Immature natural killer cell (primary cell): ENCODE results near the gene CDH13. TPM values are rescaled to one million over a fixed set of nuclear protein-coding genes. Genes with fewer than 3 reads are reported as not detected.

ENCODE experiments used
- DNase-seq, 3 donors: peaks; one replicate each; pipeline ENCODE4 v3.0.0; 2022; ENCODE audit warnings: mixed read lengths in 1 of 3
- H3K27ac Mint-ChIP-seq, 6 donors: one replicate each; pipeline ENCODE4 v1.8.0; 2020; ENCODE audit warnings: mixed read lengths in 6 of 6, mild to moderate bottlenecking in 5 of 6, inconsistent platforms in 4 of 6, moderate library complexity in 3 of 6
- H3K27me3 Mint-ChIP-seq, 3 donors: one replicate each; pipeline ENCODE4 v1.8.0; 2020 to 2021; ENCODE audit warnings: low read depth in 3 of 3, mild to moderate bottlenecking in 3 of 3, mixed read lengths in 3 of 3, moderate library complexity in 3 of 3, inconsistent platforms in 1 of 3
- H3K36me3 Mint-ChIP-seq, 3 donors: one replicate each; pipeline ENCODE4 v1.8.0; 2020; ENCODE audit warnings: mixed read lengths in 3 of 3, inconsistent platforms in 2 of 3, mild to moderate bottlenecking in 2 of 3
- H3K4me1 Mint-ChIP-seq, 2 donors: one replicate each; pipeline ENCODE4 v1.8.0; 2020; ENCODE audit warnings: inconsistent platforms in 2 of 2, mild to moderate bottlenecking in 2 of 2, mixed read lengths in 2 of 2, moderate library complexity in 1 of 2
- H3K4me3 Mint-ChIP-seq, 5 donors: one replicate each; pipeline ENCODE4 v1.8.0; 2020; ENCODE audit warnings: mild to moderate bottlenecking in 5 of 5, mixed read lengths in 5 of 5, inconsistent platforms in 3 of 5, moderate library complexity in 3 of 5
- H3K9me3 Mint-ChIP-seq, 6 donors: one replicate each; pipeline ENCODE4 v1.8.0; 2020; ENCODE audit warnings: mild to moderate bottlenecking in 6 of 6, mixed read lengths in 6 of 6, inconsistent platforms in 4 of 6, moderate library complexity in 3 of 6
- polyA plus RNA-seq, 3 donors: library from polyadenylated mRNA; unstranded; fragments of 300-500 nt; fragmentation: Illumina TruSeq; gene quantifications; one replicate each; pipeline ENCODE4 v1.2.3, GENCODE V29; 2021

The CDH13 gene
- polyA plus RNA-seq, 3 donors from 2014 or later = not detected

- peaks cover 0 to 10% (median 4%) of the 10 kb centered on the region in 3 donors for H3K36me3 Mint-ChIP-seq
- peaks cover 2 to 10% (median 2%) of the 10 kb centered on the region in 3 donors for H3K27me3 Mint-ChIP-seq
- H3K4me1 Mint-ChIP-seq = no peaks in the 10 kb centered on the region
- H3K27ac Mint-ChIP-seq = no peak overlapping the region
- peaks cover 0 to 2% (median 0%) of the 10 kb centered on the region in 6 donors for H3K9me3 Mint-ChIP-seq
- H3K4me3 Mint-ChIP-seq = no peak overlapping the region
- no peak for DNase-seq
Observed at GRCh38 chr16:83010776-83011720, 384.3 kb downstream of the CDH13 start.

GRCh38 chr16:83011939-83012338 lies 385.2 kb downstream of the CDH13 start:
- H3K9me3 Mint-ChIP-seq = peaks cover 0 to 2% (median 0%) of the 10 kb centered on the region in 6 donors
- peaks cover 0 to 10% (median 4%) of the 10 kb centered on the region in 3 donors for H3K36me3 Mint-ChIP-seq
- no peak for DNase-seq
- H3K4me1 Mint-ChIP-seq = no peaks in the 10 kb centered on the region
- no peak overlapping the region for H3K27ac Mint-ChIP-seq
- H3K27me3 Mint-ChIP-seq = peaks cover 2 to 10% (median 3%) of the 10 kb centered on the region in 3 donors
- H3K4me3 Mint-ChIP-seq = no peak overlapping the region

GRCh38 chr16:83013071-83013470 lies 386.3 kb downstream of the CDH13 start:
- H3K9me3 Mint-ChIP-seq = peaks cover 0 to 2% (median 0%) of the 10 kb centered on the region in 6 donors
- H3K4me3 Mint-ChIP-seq = no peak overlapping the region
- no peaks in the 10 kb centered on the region for H3K4me1 Mint-ChIP-seq
- H3K27ac Mint-ChIP-seq = no peak overlapping the region
- DNase-seq = no peak
- H3K27me3 Mint-ChIP-seq = peaks cover 2 to 7% (median 3%) of the 10 kb centered on the region in 3 donors
- peaks cover 0 to 8% (median 2%) of the 10 kb centered on the region in 3 donors for H3K36me3 Mint-ChIP-seq

- Mint-ChIP-seq H3K4me3 (no peak overlapping the region), H3K36me3 (peaks cover 0 to 8% (median 0%) of the 10 kb centered on the region in 3 donors), H3K4me1 (no peaks in the 10 kb centered on the region), H3K9me3 (no peaks in the 10 kb centered on the region), H3K27ac (no peak overlapping the region), H3K27me3 (peaks cover 0 to 2% (median 1%) of the 10 kb centered on the region in 3 donors)
- no peak for DNase-seq
Observed at GRCh38 chr16:83019963-83020362, 393.2 kb downstream of the CDH13 start.

GRCh38 chr16:83021045-83021444 lies 394.3 kb downstream of the CDH13 start:
- Mint-ChIP-seq H3K27me3 (peaks cover under 1 to 3% (median 2%) of the 10 kb centered on the region in 3 donors), H3K27ac (no peak overlapping the region), H3K4me3 (no peak overlapping the region), H3K9me3 (no peaks in the 10 kb centered on the region), H3K36me3 (peaks cover 0 to 8% (median 0%) of the 10 kb centered on the region in 3 donors), H3K4me1 (no peaks in the 10 kb centered on the region)
- DNase-seq = no peak

- Mint-ChIP-seq H3K27ac (no peak overlapping the region), H3K4me1 (no peaks in the 10 kb centered on the region), H3K4me3 (no peak overlapping the region), H3K36me3 (peaks cover 0 to 8% (median 0%) of the 10 kb centered on the region in 3 donors), H3K9me3 (no peaks in the 10 kb centered on the region), H3K27me3 (peaks cover 1 to 3% (median 2%) of the 10 kb centered on the region in 3 donors)
- no peak for DNase-seq
Observed at GRCh38 chr16:83021746-83022145, 395.0 kb downstream of the CDH13 start.

GRCh38 chr16:83023011-83023410 lies 396.2 kb downstream of the CDH13 start:
- no peak for DNase-seq
- peaks cover 0 to 8% (median 0%) of the 10 kb centered on the region in 3 donors for H3K36me3 Mint-ChIP-seq
- peaks cover 5 to 10% of the 10 kb centered on the region in 2 donors for H3K4me1 Mint-ChIP-seq
- no peaks in the 10 kb centered on the region for H3K9me3 Mint-ChIP-seq
- peaks cover 1 to 2% (median 2%) of the 10 kb centered on the region in 3 donors for H3K27me3 Mint-ChIP-seq
- no peak overlapping the region for H3K27ac Mint-ChIP-seq
- H3K4me3 Mint-ChIP-seq = no peak overlapping the region

- Mint-ChIP-seq H3K4me3 (no peak overlapping the region), H3K4me1 (peaks cover 5 to 12% of the 10 kb centered on the region in 2 donors), H3K27me3 (peaks cover 1 to 2% (median 2%) of the 10 kb centered on the region in 3 donors), H3K9me3 (no peaks in the 10 kb centered on the region), H3K27ac (no peak overlapping the region), H3K36me3 (peaks cover 0 to 8% (median 0%) of the 10 kb centered on the region in 3 donors)
- DNase-seq = no peak
Observed at GRCh38 chr16:83023640-83024039, 396.9 kb downstream of the CDH13 start.

- no peaks in the 10 kb centered on the region for H3K36me3 Mint-ChIP-seq
- H3K27me3 Mint-ChIP-seq = peaks cover 0 to 2% (median 1%) of the 10 kb centered on the region in 3 donors
- H3K4me1 Mint-ChIP-seq = peaks cover 5 to 12% of the 10 kb centered on the region in 2 donors
- DNase-seq = no peak
- H3K4me3 Mint-ChIP-seq = no peak overlapping the region
- no peak overlapping the region for H3K27ac Mint-ChIP-seq
- H3K9me3 Mint-ChIP-seq = peaks cover 0 to 6% (median 0%) of the 10 kb centered on the region in 6 donors
Observed at GRCh38 chr16:83027973-83028372, 401.2 kb downstream of the CDH13 start.

GRCh38 chr16:83029467-83029866 lies 402.7 kb downstream of the CDH13 start:
- no peaks in the 10 kb centered on the region for H3K36me3 Mint-ChIP-seq
- peaks cover 0 to 2% (median 1%) of the 10 kb centered on the region in 3 donors for H3K27me3 Mint-ChIP-seq
- H3K9me3 Mint-ChIP-seq = peaks cover 0 to 6% (median 0%) of the 10 kb centered on the region in 6 donors
- H3K4me3 Mint-ChIP-seq = no peak overlapping the region
- no peak for DNase-seq
- H3K4me1 Mint-ChIP-seq = peaks cover 5 to 12% of the 10 kb centered on the region in 2 donors
- H3K27ac Mint-ChIP-seq = no peak overlapping the region

GRCh38 chr16:83031524-83031923 lies 404.8 kb downstream of the CDH13 start:
- peaks cover 5 to 12% of the 10 kb centered on the region in 2 donors for H3K4me1 Mint-ChIP-seq
- H3K36me3 Mint-ChIP-seq = no peaks in the 10 kb centered on the region
- H3K27me3 Mint-ChIP-seq = peaks cover 0 to 2% (median 0%) of the 10 kb centered on the region in 3 donors
- peaks cover 0 to 6% (median 0%) of the 10 kb centered on the region in 6 donors for H3K9me3 Mint-ChIP-seq
- no peak overlapping the region for H3K27ac Mint-ChIP-seq
- no peak overlapping the region for H3K4me3 Mint-ChIP-seq
- DNase-seq = no peak

GRCh38 chr16:83037102-83037501 lies 410.3 kb downstream of the CDH13 start:
- DNase-seq = no peak
- Mint-ChIP-seq H3K27ac (no peak overlapping the region), H3K4me1 (peaks cover 24 to 32% of the 10 kb centered on the region in 2 donors), H3K9me3 (peaks cover 0 to 9% (median 0%) of the 10 kb centered on the region in 6 donors), H3K27me3 (peaks cover 4 to 13% (median 5%) of the 10 kb centered on the region in 3 donors), H3K36me3 (no peaks in the 10 kb centered on the region), H3K4me3 (peak overlapping the region in 1 of 5 donors; percentile 27)

GRCh38 chr16:83037884-83038283 lies 411.1 kb downstream of the CDH13 start:
- no peaks in the 10 kb centered on the region for H3K36me3 Mint-ChIP-seq
- peaks cover 24 to 32% of the 10 kb centered on the region in 2 donors for H3K4me1 Mint-ChIP-seq
- H3K27me3 Mint-ChIP-seq = peaks cover 4 to 13% (median 5%) of the 10 kb centered on the region in 3 donors
- no peak overlapping the region for H3K4me3 Mint-ChIP-seq
- DNase-seq = no peak
- peaks cover 0 to 9% (median 0%) of the 10 kb centered on the region in 6 donors for H3K9me3 Mint-ChIP-seq
- no peak overlapping the region for H3K27ac Mint-ChIP-seq

GRCh38 chr16:83040174-83040573 lies 413.4 kb downstream of the CDH13 start:
- no peaks in the 10 kb centered on the region for H3K36me3 Mint-ChIP-seq
- peak overlapping the region in 2 of 6 donors; percentile 21 for H3K27ac Mint-ChIP-seq
- peaks cover 4 to 10% (median 5%) of the 10 kb centered on the region in 3 donors for H3K27me3 Mint-ChIP-seq
- peaks cover 0 to 11% (median 0%) of the 10 kb centered on the region in 6 donors for H3K9me3 Mint-ChIP-seq
- H3K4me3 Mint-ChIP-seq = no peak overlapping the region
- H3K4me1 Mint-ChIP-seq = peaks cover 24 to 32% of the 10 kb centered on the region in 2 donors
- DNase-seq = peak in 2 of 3 donors; percentile 4 to 7
